Calu3 (cell line): Measurements from ENCODE around the gene BABAM1. TPM values are rescaled to one million over a fixed set of nuclear protein-coding genes. Genes with fewer than 3 reads are reported as not detected.

Source experiments
- BruUV-seq: library from RNA; stranded (reverse); fragments of 400-500 nt; replicated peaks from 2 replicates; lab custom pipeline; 2021; lab: Mats Ljungman, UMichigan
- CTCF ChIA-PET: fragments of 300-600 bp; sonication (Branson Sonifier 250); formaldehyde crosslinking; loops from one replicate; lab custom pipeline; 2022; ENCODE audit warnings: antibody characterized with exemption; lab: Charles Lee
- DNase-seq: peaks from one replicate; pipeline ENCODE4 v3.0.0; 2022
- H3K27ac Mint-ChIP-seq: one replicate; pipeline ENCODE4 v1.8.0; 2022; ENCODE audit warnings: mixed read lengths; ENCODE audit not compliant: unreplicated experiment
- H3K27me3 Mint-ChIP-seq: one replicate; pipeline ENCODE4 v1.8.0; 2022; ENCODE audit warnings: mixed read lengths; ENCODE audit not compliant: unreplicated experiment
- H3K36me3 Mint-ChIP-seq: one replicate; pipeline ENCODE4 v1.8.0; 2022; ENCODE audit warnings: mild to moderate bottlenecking, moderate library complexity, mixed read lengths; ENCODE audit not compliant: insufficient read depth, unreplicated experiment
- H3K4me1 Mint-ChIP-seq: one replicate; pipeline ENCODE4 v1.8.0; 2022; ENCODE audit warnings: mild to moderate bottlenecking, low read depth, mixed read lengths; ENCODE audit not compliant: unreplicated experiment
- H3K4me3 Mint-ChIP-seq: one replicate; pipeline ENCODE4 v1.8.0; 2022; ENCODE audit warnings: mild to moderate bottlenecking, low read depth, moderate library complexity, mixed read lengths; ENCODE audit not compliant: unreplicated experiment
- H3K9me3 Mint-ChIP-seq: one replicate; pipeline ENCODE4 v1.8.0; 2022; ENCODE audit warnings: low read depth, mixed read lengths; ENCODE audit not compliant: unreplicated experiment
- intact Hi-C: fragments of 100-400 bp; cut with micrococcal nuclease; formaldehyde crosslinking; loops from one replicate; pipeline ENCODE4 v1.10.0; 2022; ENCODE audit not compliant: unreplicated experiment
- total RNA-seq: library from RNA; stranded (reverse); gene quantifications from 2 replicates; pipeline ENCODE4 v1.2.3, GENCODE V29; 2022
- TF ChIP-seq, protein P1 (sequence below): fragments of 200-600 bp; IDR thresholded peaks from one replicate; pipeline ENCODE4 v1.8.0; 2022; ENCODE audit warnings: antibody characterized with exemption; ENCODE audit not compliant: unreplicated experiment

Gene BABAM1
- total RNA-seq, 1 experiment from 2014 or later, result 75.2 TPM

DNA sequence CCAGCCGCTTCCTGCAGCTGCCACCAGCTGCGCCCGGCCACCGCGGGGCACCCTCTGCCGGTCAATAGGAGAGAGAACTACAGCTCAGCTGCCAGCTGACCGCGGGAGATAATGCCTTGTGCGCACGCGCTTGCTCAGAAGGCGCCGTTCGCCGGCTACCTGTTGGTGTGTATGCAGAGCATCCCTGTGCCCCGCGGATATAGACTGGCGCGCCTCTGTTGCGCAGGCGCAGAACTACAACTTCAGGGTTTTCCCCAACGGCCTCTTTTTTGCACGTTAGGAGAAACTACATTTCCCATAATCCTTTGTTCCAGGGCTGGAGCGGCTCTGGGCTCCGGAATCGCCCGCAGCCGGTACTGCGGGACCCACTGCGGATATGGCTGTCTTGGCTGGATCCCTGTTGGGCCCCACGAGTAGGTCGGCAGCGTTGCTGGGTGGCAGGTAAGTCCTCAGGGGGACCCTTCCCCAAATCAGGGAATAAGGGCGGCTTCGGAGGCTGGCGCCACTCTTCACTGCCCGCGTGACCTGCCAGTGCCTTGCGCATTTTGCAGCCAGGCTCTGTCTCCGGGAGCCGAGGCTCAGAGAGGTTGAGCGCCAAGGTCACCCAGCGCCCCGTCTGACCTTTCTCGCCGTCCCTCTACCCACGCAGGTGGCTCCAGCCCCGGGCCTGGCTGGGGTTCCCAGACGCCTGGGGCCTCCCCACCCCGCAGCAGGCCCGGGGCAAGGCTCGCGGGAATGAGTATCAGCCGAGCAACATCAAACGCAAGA, 38.5 kb downstream of the BABAM1 start, which contains the start of gene MRPL34:
Gene MRPL34 (plus strand): TSS at position 356 of the 768 bp plus-strand sequence. CDS start 21 bp downstream, at position 377.
- H3K4me3 Mint-ChIP-seq, result peak within 1 kb of the TSS; percentile 72
- H3K4me1 Mint-ChIP-seq, result peaks cover 17% of the 10 kb centered on the region
- intact Hi-C loops, result no loop called here
- TF ChIP-seq, protein P1, sequence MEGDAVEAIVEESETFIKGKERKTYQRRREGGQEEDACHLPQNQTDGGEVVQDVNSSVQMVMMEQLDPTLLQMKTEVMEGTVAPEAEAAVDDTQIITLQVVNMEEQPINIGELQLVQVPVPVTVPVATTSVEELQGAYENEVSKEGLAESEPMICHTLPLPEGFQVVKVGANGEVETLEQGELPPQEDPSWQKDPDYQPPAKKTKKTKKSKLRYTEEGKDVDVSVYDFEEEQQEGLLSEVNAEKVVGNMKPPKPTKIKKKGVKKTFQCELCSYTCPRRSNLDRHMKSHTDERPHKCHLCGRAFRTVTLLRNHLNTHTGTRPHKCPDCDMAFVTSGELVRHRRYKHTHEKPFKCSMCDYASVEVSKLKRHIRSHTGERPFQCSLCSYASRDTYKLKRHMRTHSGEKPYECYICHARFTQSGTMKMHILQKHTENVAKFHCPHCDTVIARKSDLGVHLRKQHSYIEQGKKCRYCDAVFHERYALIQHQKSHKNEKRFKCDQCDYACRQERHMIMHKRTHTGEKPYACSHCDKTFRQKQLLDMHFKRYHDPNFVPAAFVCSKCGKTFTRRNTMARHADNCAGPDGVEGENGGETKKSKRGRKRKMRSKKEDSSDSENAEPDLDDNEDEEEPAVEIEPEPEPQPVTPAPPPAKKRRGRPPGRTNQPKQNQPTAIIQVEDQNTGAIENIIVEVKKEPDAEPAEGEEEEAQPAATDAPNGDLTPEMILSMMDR, result peak; percentile 62
- DNase-seq, result peak; percentile 94
- no TSS peak for BruUV-seq
- CTCF ChIA-PET, result interaction anchor here (0.5 to 1.1 kb wide), 8 partner anchors 12 to 610 kb away, joined by 3 to 18 read pairs (median 5); partner anchors contain the start of gene ANO8
- H3K36me3 Mint-ChIP-seq, result peaks cover 45% of the 10 kb centered on the region
- no peak within 1 kb of the TSS for H3K27ac Mint-ChIP-seq
- H3K27me3 Mint-ChIP-seq, result no peaks in the 10 kb centered on the region
- no peaks in the 10 kb centered on the region for H3K9me3 Mint-ChIP-seq

DNA sequence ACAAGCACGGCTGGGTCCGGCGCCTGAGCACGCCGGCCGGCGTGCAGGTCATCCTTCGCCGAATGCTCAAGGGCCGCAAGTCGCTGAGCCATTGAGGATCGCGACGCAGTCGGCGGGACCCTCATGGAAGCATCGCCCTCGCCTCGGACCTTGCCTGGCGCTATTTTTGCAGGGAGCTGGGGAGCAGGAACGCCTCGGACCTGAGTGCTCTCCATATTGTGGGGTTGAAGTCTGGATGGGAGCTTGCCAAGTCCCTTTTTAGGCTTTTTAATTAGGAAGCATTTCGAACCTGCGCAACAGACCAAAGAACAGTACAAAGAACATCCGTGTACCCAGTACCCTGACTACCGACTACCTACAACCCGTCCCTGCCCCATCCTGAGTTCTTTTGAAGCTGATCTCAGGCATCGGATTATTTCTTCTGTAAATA, 39.1 kb downstream of the BABAM1 start:
- peak overlapping the region; percentile 72 for H3K4me3 Mint-ChIP-seq
- TF ChIP-seq, protein P1, result no peak
- H3K9me3 Mint-ChIP-seq, result no peaks in the 10 kb centered on the region
- H3K36me3 Mint-ChIP-seq, result peaks cover 45% of the 10 kb centered on the region
- no peak overlapping the region for H3K27ac Mint-ChIP-seq
- no peak for DNase-seq
- H3K27me3 Mint-ChIP-seq, result no peaks in the 10 kb centered on the region
- intact Hi-C loops, result no loop called here
- peaks cover 20% of the 10 kb centered on the region for H3K4me1 Mint-ChIP-seq
- CTCF ChIA-PET, result no interaction called here
- no TSS peak for BruUV-seq

DNA sequence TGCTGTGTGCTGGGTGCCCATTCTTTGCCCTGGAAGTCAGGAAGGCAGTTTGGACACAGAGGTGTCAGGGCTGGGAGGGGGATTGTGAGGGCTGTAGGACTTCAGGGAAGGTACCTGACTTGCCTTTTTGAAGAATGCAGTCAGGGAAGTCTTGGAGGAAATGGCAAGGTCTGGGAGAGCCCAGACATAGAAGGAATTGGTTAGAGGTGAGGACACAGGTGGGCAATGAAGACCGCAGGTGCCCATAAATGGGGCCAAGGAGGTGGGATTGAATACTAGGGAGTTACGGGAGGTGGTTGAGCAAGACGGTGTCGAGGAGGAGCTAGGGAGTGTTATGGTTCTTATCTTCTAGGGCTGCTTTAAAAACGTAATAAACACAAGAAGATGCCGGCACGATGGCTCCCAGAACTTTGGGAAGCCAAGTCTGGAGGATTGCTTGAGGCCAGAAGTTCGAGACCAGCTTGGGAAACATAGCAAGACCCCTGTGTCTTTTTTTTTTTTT, 40.7 kb downstream of the BABAM1 start:
- Mint-ChIP-seq H3K27me3 (no peaks in the 10 kb centered on the region), H3K36me3 (peaks cover 52% of the 10 kb centered on the region), H3K9me3 (no peaks in the 10 kb centered on the region), H3K27ac (no peak overlapping the region), H3K4me1 (peaks cover 27% of the 10 kb centered on the region), H3K4me3 (peak overlapping the region; percentile 5)
- intact Hi-C loops, result no loop called here
- CTCF ChIA-PET, result no interaction called here
- DNase-seq, result no peak
- no TSS peak for BruUV-seq
- TF ChIP-seq, protein P1, result no peak

- no peaks in the 10 kb centered on the region for H3K27me3 Mint-ChIP-seq
- intact Hi-C loops, result no loop called here
- CTCF ChIA-PET, result interaction anchor here (0.6 to 0.8 kb wide), 4 partner anchors 8 to 692 kb away, joined by 3 to 7 read pairs (median 3); no protein-coding TSS in a partner anchor
- peaks cover 27% of the 10 kb centered on the region for H3K4me1 Mint-ChIP-seq
- TF ChIP-seq, protein P1, result no peak
- DNase-seq, result peak; percentile 96
- H3K4me3 Mint-ChIP-seq, result peak within 1 kb of the TSS; percentile 99
- H3K27ac Mint-ChIP-seq, result peak within 1 kb of the TSS; percentile 95
- peaks cover 61% of the 10 kb centered on the region for H3K36me3 Mint-ChIP-seq
- TSS peak; percentile 64 for BruUV-seq
- H3K9me3 Mint-ChIP-seq, result no peaks in the 10 kb centered on the region
Measured at GRCh38 chr19:17309198-17309964, 42.1 kb downstream of the BABAM1 start, which contains the start of gene DDA1. Gene DDA1 (plus strand): TSS chr19:17309563. CDS start chr19:17309655, 92 bp downstream.
